HepG2 (cell line): ENCODE results near the gene ZNF367. TPM values are rescaled to one million over a fixed set of nuclear protein-coding genes. Genes with fewer than 3 reads are reported as not detected.
A peak's percentile ranks its signal among the peaks of the same experiment; 100 is the strongest.

Experiments
- CTCF ChIP-seq: sonication (generic); formaldehyde crosslinking; IDR thresholded peaks from 2 replicates; pipeline ENCODE4 v1.5.0; 2020; ENCODE audit warnings: mild to moderate bottlenecking, missing genetic modification reagents, moderate library complexity
- FLYWCH1 ChIP-seq: sonication (generic); formaldehyde crosslinking; IDR thresholded peaks from 2 replicates; pipeline ENCODE4 v1.8.1; 2023; ENCODE audit warnings: mild to moderate bottlenecking, missing genetic modification reagents
- MTA1 ChIP-seq: sonication (generic); formaldehyde crosslinking; IDR thresholded peaks from 2 replicates; pipeline ENCODE4 v1.4.0; 2020; ENCODE audit warnings: missing genetic modification reagents, mild to moderate bottlenecking, borderline replicate concordance
- POGZ ChIP-seq: sonication (generic); formaldehyde crosslinking; IDR thresholded peaks from 2 replicates; pipeline ENCODE4 v1.4.0; 2020; ENCODE audit warnings: mild to moderate bottlenecking, missing genetic modification reagents
- PTBP1 ChIP-seq: fragments of 200-400 bp; formaldehyde crosslinking; IDR thresholded peaks from 2 replicates; pipeline ENCODE4 v1.6.1; 2018; ENCODE audit warnings: low read length, low read depth; ENCODE audit not compliant: poor library complexity, severe bottlenecking
- RAD51 ChIP-seq: fragments of 450-650 bp; IDR thresholded peaks from 2 replicates; pipeline ENCODE4 v1.6.1; 2016; ENCODE audit warnings: borderline replicate concordance
- ZBTB25 ChIP-seq: IDR thresholded peaks from 2 replicates; pipeline ENCODE4 v1.6.1; 2018; ENCODE audit warnings: missing genetic modification reagents
- ZFP36L2 ChIP-seq: sonication (generic); formaldehyde crosslinking; IDR thresholded peaks from 2 replicates; pipeline ENCODE4 v1.4.0; 2020; ENCODE audit warnings: missing genetic modification reagents
- ZNF501 ChIP-seq: sonication (generic); formaldehyde crosslinking; IDR thresholded peaks from 2 replicates; pipeline ENCODE4 v1.5.1; 2020; ENCODE audit warnings: mild to moderate bottlenecking, moderate library complexity, missing genetic modification reagents
- ZNF572 ChIP-seq: sonication (generic); formaldehyde crosslinking; IDR thresholded peaks from 2 replicates; pipeline ENCODE4 v1.5.1; 2020; ENCODE audit warnings: mild to moderate bottlenecking, missing genetic modification reagents
- ZNF75D ChIP-seq: sonication (generic); formaldehyde crosslinking; IDR thresholded peaks from 2 replicates; pipeline ENCODE4 v1.8.1; 2023; ENCODE audit warnings: missing genetic modification reagents, mild to moderate bottlenecking, borderline replicate concordance
- ZNF776 ChIP-seq: sonication (generic); formaldehyde crosslinking; IDR thresholded peaks from 2 replicates; pipeline ENCODE4 v1.4.0; 2020; ENCODE audit warnings: mild to moderate bottlenecking, missing genetic modification reagents
- ZNF841 ChIP-seq: sonication (generic); formaldehyde crosslinking; IDR thresholded peaks from 2 replicates; pipeline ENCODE4 v1.8.1; 2023; ENCODE audit warnings: missing genetic modification reagents, borderline replicate concordance
- polyA plus RNA-seq, 8 experiments: library from polyadenylated mRNA; depleted of rRNA in 3 of 8; stranded (reverse) in 7 of 8; unstranded in 1 of 8; fragments of >200 nt; fragmentation: Illumina TruSeq in 4 of 8; extraction: Trizol in 4 of 8; gene quantifications; 2 replicates each; pipeline versions ENCODE4 v1.2.1 to v1.2.3, GENCODE V29; 2011 to 2016; ENCODE audit warnings: low read depth in 4 of 8, missing spikeins in 1 of 8, mixed read lengths in 1 of 8; ENCODE audit not compliant: insufficient read depth in 1 of 8
- total RNA-seq, 5 experiments: library from RNA; depleted of rRNA; stranded (reverse); fragments of >200 nt; fragmentation: Illumina TruSeq; extraction: Trizol; gene quantifications; 2 replicates each; pipeline ENCODE4 v1.2.3, GENCODE V29; 2016; ENCODE audit warnings: low read depth in 1 of 5
- TF ChIP-seq, protein P1 (sequence below), 2 experiments: fragments of 450-650 bp in 1 of 2; sonication (generic) in 1 of 2; formaldehyde crosslinking in 1 of 2; IDR thresholded peaks; 2 replicates each; pipeline versions ENCODE4 v1.6.1 to v1.8.0; 2016 to 2022; ENCODE audit warnings: antibody characterized with exemption in 1 of 2, mild to moderate bottlenecking in 1 of 2, missing genetic modification reagents in 1 of 2

ZNF367 gene
- total and polyA plus RNA-seq, 2 of the 13 experiments (the other 11 are each of a cell fraction or from before 2014, with no cell fraction given), result 2.9 to 7.7 TPM

GRCh38 chr9:96408409-96409280 lies 9.5 kb downstream of the ZNF367 start (continued):
- TF ChIP-seq, protein P1, sequence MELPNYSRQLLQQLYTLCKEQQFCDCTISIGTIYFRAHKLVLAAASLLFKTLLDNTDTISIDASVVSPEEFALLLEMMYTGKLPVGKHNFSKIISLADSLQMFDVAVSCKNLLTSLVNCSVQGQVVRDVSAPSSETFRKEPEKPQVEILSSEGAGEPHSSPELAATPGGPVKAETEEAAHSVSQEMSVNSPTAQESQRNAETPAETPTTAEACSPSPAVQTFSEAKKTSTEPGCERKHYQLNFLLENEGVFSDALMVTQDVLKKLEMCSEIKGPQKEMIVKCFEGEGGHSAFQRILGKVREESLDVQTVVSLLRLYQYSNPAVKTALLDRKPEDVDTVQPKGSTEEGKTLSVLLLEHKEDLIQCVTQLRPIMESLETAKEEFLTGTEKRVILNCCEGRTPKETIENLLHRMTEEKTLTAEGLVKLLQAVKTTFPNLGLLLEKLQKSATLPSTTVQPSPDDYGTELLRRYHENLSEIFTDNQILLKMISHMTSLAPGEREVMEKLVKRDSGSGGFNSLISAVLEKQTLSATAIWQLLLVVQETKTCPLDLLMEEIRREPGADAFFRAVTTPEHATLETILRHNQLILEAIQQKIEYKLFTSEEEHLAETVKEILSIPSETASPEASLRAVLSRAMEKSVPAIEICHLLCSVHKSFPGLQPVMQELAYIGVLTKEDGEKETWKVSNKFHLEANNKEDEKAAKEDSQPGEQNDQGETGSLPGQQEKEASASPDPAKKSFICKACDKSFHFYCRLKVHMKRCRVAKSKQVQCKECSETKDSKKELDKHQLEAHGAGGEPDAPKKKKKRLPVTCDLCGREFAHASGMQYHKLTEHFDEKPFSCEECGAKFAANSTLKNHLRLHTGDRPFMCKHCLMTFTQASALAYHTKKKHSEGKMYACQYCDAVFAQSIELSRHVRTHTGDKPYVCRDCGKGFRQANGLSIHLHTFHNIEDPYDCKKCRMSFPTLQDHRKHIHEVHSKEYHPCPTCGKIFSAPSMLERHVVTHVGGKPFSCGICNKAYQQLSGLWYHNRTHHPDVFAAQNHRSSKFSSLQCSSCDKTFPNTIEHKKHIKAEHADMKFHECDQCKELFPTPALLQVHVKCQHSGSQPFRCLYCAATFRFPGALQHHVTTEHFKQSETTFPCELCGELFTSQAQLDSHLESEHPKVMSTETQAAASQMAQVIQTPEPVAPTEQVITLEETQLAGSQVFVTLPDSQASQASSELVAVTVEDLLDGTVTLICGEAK (IDR thresholded peaks at IDR 0.05), result no peak
- TF ChIP-seq, protein P1 (CRISPR knock-in tag; IDR thresholded peaks at IDR 0.05), result no peak; the same call in 1 of the 2 replicates
- TF ChIP-seq ZBTB25 (CRISPR knock-in tag) (no peak), POGZ (peak; percentile 94), ZNF501 (peak; percentile 67), ZNF776 (no peak), RAD51 (0 out of 2 replicates have a peak, but pooled peaks have one; percentile 28), FLYWCH1 (no peak), ZFP36L2 (CRISPR knock-in tag) (no peak), ZNF75D (CRISPR knock-in tag) (no peak), ZNF841 (CRISPR knock-in tag) (no peak), PTBP1 (no peak), ZNF572 (CRISPR knock-in tag) (no peak), MTA1 (CRISPR knock-in tag) (no peak), CTCF (CRISPR knock-in tag) (no peak)
